ENCODE data around the gene PRSS33. TPM values are rescaled to one million over a fixed set of nuclear protein-coding genes. Genes with fewer than 3 reads are reported as not detected.

PRSS33 gene
- total RNA-seq (2022; extraction: Qiagen RNA extraction; ENCODE audit: low read depth) = not detected in 5 replicates

GRCh38 chr16:2787406-2787805 is at the start of gene PRSS33:
Gene PRSS33 (minus strand): TSS chr16:2787560. CDS start chr16:2786547, 1,013 bp downstream.

GRCh38 chr16:2829501-2830354 is 42.4 kb upstream of the PRSS33 start, which contains the start of gene ZG16B:
Gene ZG16B (plus strand): TSS chr16:2830303. CDS start chr16:2830442, 139 bp downstream.

DNA sequence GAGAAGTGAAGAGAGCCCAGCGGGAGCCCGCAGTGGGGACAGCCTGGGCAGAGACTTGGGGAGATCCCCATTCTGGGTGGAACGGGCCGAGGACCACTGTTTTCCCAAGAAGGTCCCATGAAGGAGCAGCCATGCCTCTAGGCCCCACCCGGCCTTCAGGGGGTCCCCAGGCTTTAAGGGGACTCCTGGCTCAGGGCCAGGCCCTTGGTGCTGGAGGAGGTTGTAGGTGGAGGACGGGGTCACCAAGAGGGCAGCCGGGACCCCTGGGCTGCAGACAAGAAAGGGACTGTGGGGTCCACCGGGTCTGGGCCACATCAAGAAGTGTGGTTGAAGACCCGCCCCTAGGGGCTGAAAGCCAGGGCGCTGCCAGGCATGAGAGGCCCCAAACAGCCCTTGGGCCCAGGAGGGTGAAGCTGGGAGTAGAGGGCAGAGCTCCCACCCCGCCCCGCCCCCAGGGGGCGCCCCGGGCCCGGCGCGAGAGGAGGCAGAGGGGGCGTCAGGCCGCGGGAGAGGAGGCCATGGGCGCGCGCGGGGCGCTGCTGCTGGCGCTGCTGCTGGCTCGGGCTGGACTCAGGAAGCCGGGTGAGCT is 29.5 kb upstream of the PRSS33 start, which contains the start of gene PRSS21:
PRSS21 (plus strand) TSS at position 487 of the 589 bp plus-strand sequence; CDS start at position 519, 32 bp downstream.

DNA sequence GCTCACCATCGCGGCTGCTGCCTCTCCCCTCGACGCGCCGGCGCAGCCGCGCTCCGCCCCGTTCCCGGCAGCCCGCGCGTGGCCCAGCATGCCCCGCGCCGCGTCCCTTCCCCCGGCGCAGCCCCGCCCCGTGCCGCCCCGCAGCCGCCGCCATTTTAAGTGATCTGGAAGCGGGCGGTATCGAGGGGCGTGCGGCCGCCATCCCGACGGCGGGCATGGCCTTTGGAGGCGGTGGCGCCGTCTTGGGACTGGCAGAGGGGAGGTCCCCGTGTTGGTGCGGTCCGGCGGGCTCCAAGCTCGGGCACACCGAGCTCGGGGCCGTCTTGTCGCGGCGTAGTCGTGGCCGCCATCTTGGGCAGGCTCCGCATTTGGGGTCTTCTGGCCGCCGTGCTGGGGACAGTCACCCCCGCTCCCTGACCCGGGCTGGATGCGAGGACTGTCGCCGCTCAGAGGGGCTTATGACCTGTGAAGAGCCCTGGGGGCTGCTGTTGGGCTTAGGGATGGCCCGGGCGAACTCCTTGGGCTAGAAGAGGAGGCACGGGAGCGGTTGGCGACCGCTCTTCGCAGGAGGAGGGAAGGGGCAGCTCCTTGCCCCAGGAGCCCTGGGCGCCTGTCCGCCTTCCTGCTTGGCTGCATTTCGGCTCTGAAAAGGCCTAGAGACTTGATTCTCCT is 10.0 kb downstream of the PRSS33 start, which contains the start of gene ELOB:
ELOB (minus strand) TSS at position 50 of the 672 bp plus-strand sequence; CDS start at position 9, 41 bp downstream.

DNA sequence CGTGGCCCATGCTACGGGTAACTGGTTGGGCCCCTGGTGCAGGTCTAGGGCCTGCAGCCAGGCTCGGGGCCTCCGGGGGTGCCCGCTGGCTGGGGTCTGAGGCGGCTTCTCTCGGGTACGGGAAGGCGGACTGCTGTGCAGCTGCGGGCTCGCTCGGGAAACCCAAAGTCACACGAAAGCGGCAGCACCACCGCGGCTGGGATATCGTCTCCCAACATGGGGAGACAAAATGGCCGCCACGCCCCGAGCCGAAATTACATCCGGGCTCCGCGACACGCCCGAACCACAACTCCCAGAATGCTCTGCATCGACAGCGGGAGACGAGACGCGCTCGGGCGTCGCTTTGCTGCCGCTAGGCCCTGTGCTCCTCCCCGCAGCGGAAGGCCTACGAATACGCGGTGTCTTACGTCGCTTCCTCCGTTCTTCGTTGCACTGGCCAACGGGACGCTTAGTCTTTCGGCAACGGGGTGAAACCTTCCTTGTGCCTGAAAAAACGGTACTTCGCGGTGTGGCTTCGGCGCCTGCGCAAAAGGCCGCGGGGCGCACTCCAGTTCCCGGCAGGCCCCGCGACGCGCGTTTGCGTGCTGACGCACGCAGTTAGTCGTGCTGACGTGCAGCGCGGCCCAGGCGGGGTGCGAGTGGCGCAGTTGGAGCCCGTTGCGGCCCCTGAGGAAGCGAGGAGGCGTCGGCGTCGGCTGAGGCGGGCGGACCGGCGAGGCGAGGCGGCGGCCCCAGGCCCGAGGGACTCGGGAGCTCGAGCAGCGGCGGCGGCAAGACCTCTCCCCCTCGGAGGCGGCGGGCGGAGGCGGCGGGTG is 35.1 kb downstream of the PRSS33 start, which contains the start of gene SRRM2:
SRRM2 (plus strand) TSS at position 604 of the 815 bp plus-strand sequence. CDS start 3,727 bp downstream, outside the sequence.

Other genes starting within 250 kb of the PRSS33 start
- 22.0 to 25.6 TPM (median 22.4 TPM) in 5 replicates for gene PDPK1, start 249.5 kb downstream of the PRSS33 start, total RNA-seq (2022; extraction: Qiagen RNA extraction; ENCODE audit: low read depth)
- gene KCTD5, start 105.0 kb downstream of the PRSS33 start, total RNA-seq (2022; extraction: Qiagen RNA extraction; ENCODE audit: low read depth) = 31.5 to 44.6 TPM (median 42.6 TPM) in 5 replicates
- gene PRSS27, start 67.3 kb downstream of the PRSS33 start, total RNA-seq (2022; extraction: Qiagen RNA extraction; ENCODE audit: low read depth) = 1.0 to 2.2 TPM (median 1.8 TPM) in 5 replicates
- gene SRRM2, start 34.9 kb downstream of the PRSS33 start, total RNA-seq (2022; extraction: Qiagen RNA extraction; ENCODE audit: low read depth) = 263 to 471 TPM (median 435 TPM) in 5 replicates
- 390 to 513 TPM (median 475 TPM) in 5 replicates for gene ELOB, start 10.3 kb downstream of the PRSS33 start, total RNA-seq (2022; extraction: Qiagen RNA extraction; ENCODE audit: low read depth)
- not detected in 5 replicates for gene PRSS41, start 10.9 kb upstream of the PRSS33 start, total RNA-seq (2022; extraction: Qiagen RNA extraction; ENCODE audit: low read depth)
- not detected in 5 replicates for gene PRSS21, start 29.7 kb upstream of the PRSS33 start, total RNA-seq (2022; extraction: Qiagen RNA extraction; ENCODE audit: low read depth)
- 0.54 to 1.1 TPM (median 1.0 TPM) in 5 replicates for gene ZG16B, start 42.7 kb upstream of the PRSS33 start, total RNA-seq (2022; extraction: Qiagen RNA extraction; ENCODE audit: low read depth)
- gene PRSS22, start 70.6 kb upstream of the PRSS33 start, total RNA-seq (2022; extraction: Qiagen RNA extraction; ENCODE audit: low read depth) = 1.0 to 2.5 TPM (median 1.6 TPM) in 5 replicates
- gene FLYWCH2, start 95.7 kb upstream of the PRSS33 start, total RNA-seq (2022; extraction: Qiagen RNA extraction; ENCODE audit: low read depth) = 34.4 to 57.2 TPM (median 48.8 TPM) in 5 replicates
- gene FLYWCH1, start 124.4 kb upstream of the PRSS33 start, total RNA-seq (2022; extraction: Qiagen RNA extraction; ENCODE audit: low read depth) = 15.9 to 31.8 TPM (median 26.8 TPM) in 5 replicates
- 0.85 to 3.2 TPM (median 2.4 TPM) in 5 replicates for gene KREMEN2, start 176.7 kb upstream of the PRSS33 start, total RNA-seq (2022; extraction: Qiagen RNA extraction; ENCODE audit: low read depth)
- 25.4 to 46.5 TPM (median 45.2 TPM) in 5 replicates for gene PAQR4, start 181.8 kb upstream of the PRSS33 start, total RNA-seq (2022; extraction: Qiagen RNA extraction; ENCODE audit: low read depth)
- gene PKMYT1, start 192.9 kb upstream of the PRSS33 start, total RNA-seq (2022; extraction: Qiagen RNA extraction; ENCODE audit: low read depth) = 44.4 to 98.5 TPM (median 91.4 TPM) in 5 replicates
- 0.21 to 0.48 TPM (median 0.38 TPM) in 5 replicates for gene CLDN9, start 225.4 kb upstream of the PRSS33 start, total RNA-seq (2022; extraction: Qiagen RNA extraction; ENCODE audit: low read depth)
- 0.20 to 0.56 TPM (median 0.41 TPM) in 4 of 5 replicates, not detected in the other for gene CLDN6, start 230.6 kb upstream of the PRSS33 start, total RNA-seq (2022; extraction: Qiagen RNA extraction; ENCODE audit: low read depth)
- 357 to 594 TPM (median 560 TPM) in 5 replicates for gene TNFRSF12A, start 232.8 kb upstream of the PRSS33 start, total RNA-seq (2022; extraction: Qiagen RNA extraction; ENCODE audit: low read depth)
- 176 to 257 TPM (median 227 TPM) in 5 replicates for gene HCFC1R1, start 236.4 kb upstream of the PRSS33 start, total RNA-seq (2022; extraction: Qiagen RNA extraction; ENCODE audit: low read depth)
- 16.8 to 38.9 TPM (median 34.3 TPM) in 5 replicates for gene THOC6, start 236.5 kb upstream of the PRSS33 start, total RNA-seq (2022; extraction: Qiagen RNA extraction; ENCODE audit: low read depth)
- not detected in 5 replicates for gene BICDL2, start 249.4 kb upstream of the PRSS33 start, total RNA-seq (2022; extraction: Qiagen RNA extraction; ENCODE audit: low read depth)

Measured in A549 treated with ZK216348 at 1 μM for 4 hours (cell line).